GM12878 (cell line): ENCODE measurements around the gene ROR2. TPM values are rescaled to one million over a fixed set of nuclear protein-coding genes. Genes with fewer than 3 reads are reported as not detected.
A peak's percentile ranks its signal among the peaks of the same experiment; 100 is the strongest.

Experiments
- ATAC-seq: fragments of 200-7000 bp; cut with Tn5 transposase; 3 replicates; pipeline ENCODE4 v1.9.1; 2020; ENCODE audit warnings: mild to moderate bottlenecking, moderate library complexity
- BruUV-seq: library from RNA; stranded (reverse); fragments of 400-500 nt; replicated peaks from 2 replicates; lab custom pipeline; 2021; lab: Mats Ljungman, UMichigan
- CTCF ChIA-PET: fragments of 300-600 bp; sonication (Branson Sonifier 250); formaldehyde crosslinking; extraction: SDS; loops from one replicate; lab custom pipeline; 2021; ENCODE audit warnings: inconsistent platforms; lab: Yijun Ruan, JAX
- POLR2A ChIA-PET: fragments of 350-600 bp; formaldehyde crosslinking; extraction: SDS; loops from one replicate; lab custom pipeline; 2021; ENCODE audit warnings: inconsistent platforms; lab: Charles Lee
- RAD21 ChIA-PET: fragments of 300-600 bp; sonication (Branson Sonifier 250); formaldehyde crosslinking; loops from one replicate; lab custom pipeline; 2023; ENCODE audit warnings: antibody characterized with exemption; ENCODE audit not compliant: unreplicated experiment; lab: Charles Lee
- SMC1A ChIA-PET: fragments of 300-600 bp; sonication (Branson Sonifier 250); formaldehyde crosslinking; loops from one replicate; lab custom pipeline; 2023; ENCODE audit not compliant: unreplicated experiment, uncharacterized antibody; lab: Charles Lee
- DNase-seq: peaks from one replicate; pipeline ENCODE4 v3.0.0-alpha.2; 2011; ENCODE audit warnings: low read depth, low spot score
- FAIRE-seq: peaks from 3 replicates; lab custom pipeline; 2011; peaks lifted over from hg19 to GRCh38; lab: Jason Lieb, UNC
- H2AFZ ChIP-seq: 2 replicates; pipeline ENCODE4 v1.6.0; 2011; ENCODE audit warnings: low read depth, low read length, control low read depth; ENCODE audit not compliant: control insufficient read depth
- H3K27ac ChIP-seq: 2 replicates; pipeline ENCODE4 v1.5.1; 2011; ENCODE audit warnings: control low read depth; ENCODE audit not compliant: control insufficient read depth, insufficient read depth
- H3K27me3 ChIP-seq, 2 experiments: replicated peaks in 1 of 2; 2 replicates each; pipeline versions ENCODE4 v1.6.0 to v1.6.1; 2011; ENCODE audit warnings: low read length in 1 of 2; ENCODE audit not compliant: control insufficient read depth in 2 of 2, insufficient read depth in 2 of 2
- H3K36me3 ChIP-seq, 2 experiments: 2 replicates each; pipeline ENCODE4 v1.5.1; 2011; ENCODE audit warnings: low read length in 1 of 2; ENCODE audit not compliant: control insufficient read depth in 2 of 2, insufficient read depth in 2 of 2
- H3K4me1 ChIP-seq: 2 replicates; pipeline ENCODE4 v1.6.1; 2011; ENCODE audit warnings: mild to moderate bottlenecking, low read length, moderate library complexity, mixed read lengths; ENCODE audit not compliant: control insufficient read depth, insufficient read depth
- H3K4me2 ChIP-seq: 2 replicates; pipeline ENCODE4 v1.6.0; 2011; ENCODE audit warnings: control low read depth; ENCODE audit not compliant: control insufficient read depth, insufficient read depth
- H3K4me3 ChIP-seq: fragments of 200-600 bp; sonication (generic); 2 replicates; pipeline ENCODE4 v1.5.1; 2016
- H3K79me2 ChIP-seq: 2 replicates; pipeline ENCODE4 v1.6.0; 2011; ENCODE audit warnings: low read length; ENCODE audit not compliant: control insufficient read depth, insufficient read depth
- H3K9ac ChIP-seq: 2 replicates; pipeline ENCODE4 v1.8.0; 2011; ENCODE audit warnings: low read length, control low read depth, mixed read lengths; ENCODE audit not compliant: control insufficient read depth, insufficient read depth
- H3K9me3 ChIP-seq: replicated peaks from 3 replicates; pipeline ENCODE4 v1.5.1; 2011; ENCODE audit warnings: mild to moderate bottlenecking, low read length; ENCODE audit not compliant: control insufficient read depth, insufficient read depth
- H4K20me1 ChIP-seq: 2 replicates; pipeline ENCODE4 v1.6.0; 2011; ENCODE audit not compliant: control insufficient read depth, insufficient read depth
- CHD4 ChIP-seq: fragments of 200-600 bp; sonication (generic); IDR thresholded peaks from 2 replicates; pipeline ENCODE4 v1.6.1; 2016; ENCODE audit warnings: mild to moderate bottlenecking
- FOS ChIP-seq: IDR thresholded peaks from 3 replicates; pipeline ENCODE4 v1.6.1; 2011; ENCODE audit warnings: borderline replicate concordance; ENCODE audit not compliant: insufficient read length; ENCODE audit errors: extremely low read depth
- FOXK2 ChIP-seq: fragments of 450-650 bp; IDR thresholded peaks from 2 replicates; pipeline ENCODE4 v1.6.1; 2017; ENCODE audit warnings: mild to moderate bottlenecking, moderate library complexity
- RELB ChIP-seq: fragments of 450-650 bp; IDR thresholded peaks from 2 replicates; pipeline ENCODE4 v1.6.1; 2017; ENCODE audit warnings: low read depth, mild to moderate bottlenecking, moderate library complexity
- SIX5 ChIP-seq: IDR thresholded peaks from 2 replicates; pipeline ENCODE4 v1.6.1; 2011; ENCODE audit warnings: mild to moderate bottlenecking, low read depth, low read length, moderate library complexity; ENCODE audit not compliant: severe bottlenecking
- SMARCA5 ChIP-seq: fragments of 450-650 bp; IDR thresholded peaks from 2 replicates; pipeline ENCODE4 v1.6.1; 2017; ENCODE audit warnings: mild to moderate bottlenecking
- SPI1 ChIP-seq: IDR thresholded peaks from 2 replicates; pipeline ENCODE4 v1.6.1; 2011; ENCODE audit warnings: low read depth, mild to moderate bottlenecking, low read length, moderate library complexity, borderline replicate concordance; ENCODE audit not compliant: insufficient read depth
- TCF12 ChIP-seq: IDR thresholded peaks from 2 replicates; pipeline ENCODE4 v1.6.1; 2011; ENCODE audit warnings: low read depth, mild to moderate bottlenecking, low read length
- ZNF24 ChIP-seq: fragments of 450-650 bp; IDR thresholded peaks from 2 replicates; pipeline ENCODE4 v1.6.1; 2017; ENCODE audit warnings: antibody characterized with exemption, mild to moderate bottlenecking
- ZNF687 ChIP-seq: fragments of 450-650 bp; IDR thresholded peaks from 2 replicates; pipeline ENCODE4 v1.6.1; 2017; ENCODE audit warnings: mild to moderate bottlenecking, moderate library complexity
- WGBS: methylation state at CpG from one replicate; pipeline ENCODE4 v1.1.6; 2016; ENCODE audit warnings: low lambda C conversion rate; ENCODE audit not compliant: insufficient replicate concordance, insufficient coverage; ENCODE audit errors: missing lambda C conversion rate; 5-methylcytosine and 5-hydroxymethylcytosine counted together
- in situ Hi-C: fragments of 300-500 bp; cut with MboI; formaldehyde crosslinking; loops from 9 replicates; pipeline ENCODE4 v1.14.3; 2018; ENCODE audit warnings: mixed read lengths
- intact Hi-C: fragments of 100-400 bp; cut with micrococcal nuclease; formaldehyde crosslinking; loops from one replicate; pipeline ENCODE4 v1.14.2; 2022; ENCODE audit not compliant: unreplicated experiment
- polyA plus RNA-seq, 11 experiments: library from polyadenylated mRNA; depleted of rRNA in 4 of 11; unstranded in 6 of 11; stranded (reverse) in 5 of 11; fragments of >200 nt; fragmentation: Nextera tagmentation in 4 of 11; fragmentation: Illumina TruSeq in 1 of 11; extraction: Ambion mirVana in 4 of 11; extraction: Trizol in 1 of 11; gene quantifications; 1 replicate in 1 of 11; 2 replicates in 10 of 11; pipeline versions ENCODE4 v1.2.1 to v1.2.3, GENCODE V29; 2011 to 2016; ENCODE audit warnings: inconsistent platforms in 2 of 11, missing spikeins in 2 of 11, low read depth in 1 of 11
- total RNA-seq, 4 experiments: library from RNA; depleted of rRNA in 3 of 4; stranded (reverse); fragments of >200 nt in 3 of 4; fragmentation: Illumina TruSeq in 1 of 4; extraction: Trizol in 1 of 4; gene quantifications; 2 replicates each; pipeline versions ENCODE4 v1.2.1 to v1.2.3, GENCODE V29; 2013 to 2021

Gene ROR2
- total and polyA plus RNA-seq, 10 of the 15 experiments (the other 5 are each of a cell fraction or from before 2014, with no cell fraction given): 0.03 to 0.05 TPM; not detected in 8

GRCh38 chr9:91660521-91660920, 289.5 kb downstream of the ROR2 start:
- Histone ChIP-seq H3K4me2 (no peak overlapping the region), H3K36me3 (no peaks in the 10 kb centered on the region), H3K27me3 (peaks cover 4% of the 10 kb centered on the region in 2 experiments), H2AFZ (no peak overlapping the region), H3K9me3 (no peaks in the 10 kb centered on the region), H3K4me3 (no peak overlapping the region), H4K20me1 (no peaks in the 10 kb centered on the region), H3K9ac (no peak overlapping the region), H3K79me2 (no peaks in the 10 kb centered on the region), H3K27ac (no peak overlapping the region), H3K4me1 (no peaks in the 10 kb centered on the region)
- ATAC-seq (no peak), FAIRE-seq (peak; percentile 23), DNase-seq (no peak)
- intact Hi-C loops (loop anchor here (5.0 kb wide), 1 partner anchor 67 kb away; no protein-coding TSS in a partner anchor), in situ Hi-C loops (no loop called here)
- no TSS peak for BruUV-seq
- no peak for TF ChIP-seq SMARCA5
- no peak for TF ChIP-seq SIX5
- TF ChIP-seq CHD4: no peak
- no peak for TF ChIP-seq ZNF687
- TF ChIP-seq RELB: no peak
- no peak for TF ChIP-seq FOXK2
- TF ChIP-seq ZNF24: no peak
- no peak for TF ChIP-seq TCF12
- no peak for TF ChIP-seq FOS
- no peak for TF ChIP-seq SPI1
- 29% methylated on average over 1 of the region's 1 CpG for WGBS
- ChIA-PET CTCF (no interaction called here), RAD21 (no interaction called here), POLR2A (no interaction called here), SMC1A (interaction anchor here (0.6 kb wide), 1 partner anchor 174 kb away, joined by 3 read pairs; no protein-coding TSS in a partner anchor)
